ENCODE measurements around the gene CCSER1.

Gene CCSER1

GRCh38 chr4:90425893-90426292 is 298.7 kb downstream of the CCSER1 start:
- TF ChIP-seq CTCF (IDR thresholded peaks at IDR 0.05; ENCODE audit: low read length) (no peak), EZH2 (IDR thresholded peaks at IDR 0.05; ENCODE audit: borderline replicate concordance, low read length) (no peak)
- Histone ChIP-seq H3F3A (ENCODE audit: insufficient read depth, low read length) (no peaks in the 10 kb centered on the region), H3K27ac (ENCODE audit: low read depth, low read length, poor library complexity, severe bottlenecking) (no peak overlapping the region), H3K9me2 (ENCODE audit: low read depth, low read length) (no peaks in the 10 kb centered on the region), H3K4me2 (ENCODE audit: low read length) (no peak overlapping the region), H3K4me1 (ENCODE audit: insufficient read depth, low read length, severe bottlenecking) (no peaks in the 10 kb centered on the region), H3K79me2 (ENCODE audit: insufficient read depth, low read length) (no peaks in the 10 kb centered on the region), H3K4me3 (ENCODE audit: low read depth, low read length, poor library complexity, severe bottlenecking) (no peak overlapping the region), H3K9ac (ENCODE audit: low read length) (no peak overlapping the region), H3K27me3 (ENCODE audit: insufficient read depth, low read length) (no peaks in the 10 kb centered on the region), H3K36me3 (ENCODE audit: insufficient read depth, low read length) (no peaks in the 10 kb centered on the region), H2AFZ (ENCODE audit: low read length) (no peak overlapping the region), H3K9me3 (ENCODE audit: low read length) (no peaks in the 10 kb centered on the region), H4K20me1 (ENCODE audit: insufficient read depth, low read length) (no peaks in the 10 kb centered on the region)

GRCh38 chr4:90438522-90438921 is 311.3 kb downstream of the CCSER1 start:
- H3K36me3 ChIP-seq (ENCODE audit: insufficient read depth, low read length), result no peaks in the 10 kb centered on the region

GRCh38 chr4:90441770-90442169 is 314.6 kb downstream of the CCSER1 start:
- H3K36me3 ChIP-seq (ENCODE audit: insufficient read depth, low read length), result no peaks in the 10 kb centered on the region
- H3K27me3 ChIP-seq (ENCODE audit: insufficient read depth, low read length), result no peaks in the 10 kb centered on the region
- no peaks in the 10 kb centered on the region for H3K4me1 ChIP-seq (ENCODE audit: insufficient read depth, low read length, severe bottlenecking)
- no peaks in the 10 kb centered on the region for H3K9me3 ChIP-seq (ENCODE audit: low read length)
- TF ChIP-seq EZH2 (IDR thresholded peaks at IDR 0.05; ENCODE audit: borderline replicate concordance, low read length), result no peak
- no peak for TF ChIP-seq CTCF (IDR thresholded peaks at IDR 0.05; ENCODE audit: low read length)
- H3K4me2 ChIP-seq (ENCODE audit: low read length), result no peak overlapping the region
- no peaks in the 10 kb centered on the region for H3F3A ChIP-seq (ENCODE audit: insufficient read depth, low read length)
- H2AFZ ChIP-seq (ENCODE audit: low read length), result no peak overlapping the region
- no peaks in the 10 kb centered on the region for H3K79me2 ChIP-seq (ENCODE audit: insufficient read depth, low read length)
- H4K20me1 ChIP-seq (ENCODE audit: insufficient read depth, low read length), result no peaks in the 10 kb centered on the region
- no peak overlapping the region for H3K27ac ChIP-seq (ENCODE audit: low read depth, low read length, poor library complexity, severe bottlenecking)
- H3K4me3 ChIP-seq (ENCODE audit: low read depth, low read length, poor library complexity, severe bottlenecking), result no peak overlapping the region
- no peaks in the 10 kb centered on the region for H3K9me2 ChIP-seq (ENCODE audit: low read depth, low read length)
- H3K9ac ChIP-seq (ENCODE audit: low read length), result no peak overlapping the region

More at GRCh38 chr4:90438522-90438921, 311.3 kb downstream of the CCSER1 start:
- Histone ChIP-seq H3K4me1 (ENCODE audit: insufficient read depth, low read length, severe bottlenecking) (no peaks in the 10 kb centered on the region), H3F3A (ENCODE audit: insufficient read depth, low read length) (no peaks in the 10 kb centered on the region), H3K9me3 (ENCODE audit: low read length) (no peaks in the 10 kb centered on the region), H3K9me2 (ENCODE audit: low read depth, low read length) (no peaks in the 10 kb centered on the region), H3K27ac (ENCODE audit: low read depth, low read length, poor library complexity, severe bottlenecking) (no peak overlapping the region), H3K4me3 (ENCODE audit: low read depth, low read length, poor library complexity, severe bottlenecking) (no peak overlapping the region), H3K79me2 (ENCODE audit: insufficient read depth, low read length) (no peaks in the 10 kb centered on the region), H3K27me3 (ENCODE audit: insufficient read depth, low read length) (no peaks in the 10 kb centered on the region), H3K9ac (ENCODE audit: low read length) (no peak overlapping the region), H4K20me1 (ENCODE audit: insufficient read depth, low read length) (no peaks in the 10 kb centered on the region), H2AFZ (ENCODE audit: low read length) (no peak overlapping the region), H3K4me2 (ENCODE audit: low read length) (no peak overlapping the region)
- TF ChIP-seq EZH2 (IDR thresholded peaks at IDR 0.05; ENCODE audit: borderline replicate concordance, low read length), result no peak

- Histone ChIP-seq H3K4me1 (ENCODE audit: insufficient read depth, low read length, severe bottlenecking) (no peaks in the 10 kb centered on the region), H3K36me3 (ENCODE audit: insufficient read depth, low read length) (no peaks in the 10 kb centered on the region), H3K27me3 (ENCODE audit: insufficient read depth, low read length) (no peaks in the 10 kb centered on the region), H2AFZ (ENCODE audit: low read length) (no peak overlapping the region), H3F3A (ENCODE audit: insufficient read depth, low read length) (no peaks in the 10 kb centered on the region), H3K9me3 (ENCODE audit: low read length) (no peaks in the 10 kb centered on the region), H3K4me2 (ENCODE audit: low read length) (no peak overlapping the region), H3K4me3 (ENCODE audit: low read depth, low read length, poor library complexity, severe bottlenecking) (no peak overlapping the region), H3K27ac (ENCODE audit: low read depth, low read length, poor library complexity, severe bottlenecking) (no peak overlapping the region), H3K9ac (ENCODE audit: low read length) (no peak overlapping the region), H3K79me2 (ENCODE audit: insufficient read depth, low read length) (no peaks in the 10 kb centered on the region), H3K9me2 (ENCODE audit: low read depth, low read length) (no peaks in the 10 kb centered on the region), H4K20me1 (ENCODE audit: insufficient read depth, low read length) (no peaks in the 10 kb centered on the region)
- TF ChIP-seq EZH2 (IDR thresholded peaks at IDR 0.05; ENCODE audit: borderline replicate concordance, low read length) (no peak), CTCF (IDR thresholded peaks at IDR 0.05; ENCODE audit: low read length) (no peak)
These were observed 315.4 kb downstream of the CCSER1 start for GRCh38 chr4:90442619-90443018.

Data from OCI-LY1 (cell line).